Neural crest cell (in vitro differentiated cells): ENCODE data around the gene RIGI. TPM values are rescaled to one million over a fixed set of nuclear protein-coding genes. Genes with fewer than 3 reads are reported as not detected.
"Not testable (repeated sequence)": the region's sequence is repeated elsewhere in the genome, so short reads cannot be mapped to it uniquely, and the experiment has no call there.

ENCODE experiments used
- DNase-seq: peaks from one replicate; pipeline ENCODE4 v3.0.0; 2021; ENCODE audit warnings: low read depth, mixed read lengths, low spot score
- H3K27ac Mint-ChIP-seq: one replicate; pipeline ENCODE4 v1.8.0; 2021; ENCODE audit warnings: mild to moderate bottlenecking, mixed read lengths; ENCODE audit not compliant: unreplicated experiment
- H3K27me3 Mint-ChIP-seq: 2 replicates; pipeline ENCODE4 v1.8.0; 2021; ENCODE audit warnings: low read depth, mild to moderate bottlenecking, mixed read lengths
- H3K36me3 Mint-ChIP-seq: 2 replicates; pipeline ENCODE4 v1.8.0; 2021; ENCODE audit warnings: low read depth, mild to moderate bottlenecking, mixed read lengths
- H3K4me1 Mint-ChIP-seq: 2 replicates; pipeline ENCODE4 v1.8.0; 2021; ENCODE audit warnings: mixed read lengths
- H3K4me3 Mint-ChIP-seq: one replicate; pipeline ENCODE4 v1.8.0; 2021; ENCODE audit warnings: mild to moderate bottlenecking, mixed read lengths
- H3K9me3 Mint-ChIP-seq: 2 replicates; pipeline ENCODE4 v1.8.0; 2021; ENCODE audit warnings: mixed read lengths
- CTCF ChIP-seq: fragments of 200-600 bp; sonication (generic); conservative IDR thresholded peaks from 2 replicates; pipeline ENCODE4 v1.5.0; 2021; ENCODE audit warnings: antibody characterized with exemption, mild to moderate bottlenecking
- total RNA-seq: library from RNA; stranded (reverse); gene quantifications from 2 replicates; pipeline ENCODE4 v1.2.1, GENCODE V29; 2021

The RIGI gene
- total RNA-seq, 1 donor from 2014 or later, result 6.4 TPM

- Mint-ChIP-seq H3K27ac (peak overlapping the region; percentile 58), H3K4me1 (peaks cover 23% of the 10 kb centered on the region), H3K9me3 (peaks cover 10% of the 10 kb centered on the region), H3K36me3 (peaks cover 23% of the 10 kb centered on the region), H3K27me3 (no peaks in the 10 kb centered on the region), H3K4me3 (peak overlapping the region; percentile 90)
- no peak for DNase-seq
- no peak for TF ChIP-seq CTCF
Observed at GRCh38 chr9:32524892-32525708, 896 bp downstream of the RIGI start.

GRCh38 chr9:32524558-32524891, 1.5 kb downstream of the RIGI start:
- not testable (repeated sequence) for H3K27ac Mint-ChIP-seq, H3K9me3 Mint-ChIP-seq, H3K27me3 Mint-ChIP-seq, DNase-seq
- peaks cover 23% of the 10 kb centered on the region for H3K36me3 Mint-ChIP-seq
- peaks cover 23% of the 10 kb centered on the region for H3K4me1 Mint-ChIP-seq
- H3K4me3 Mint-ChIP-seq, result peak overlapping the region; percentile 90

- peak overlapping the region; percentile 90 for H3K4me3 Mint-ChIP-seq
- H3K4me1 Mint-ChIP-seq, result peaks cover 23% of the 10 kb centered on the region
- H3K9me3 Mint-ChIP-seq, result peaks cover 10% of the 10 kb centered on the region
- H3K36me3 Mint-ChIP-seq, result peaks cover 23% of the 10 kb centered on the region
- H3K27me3 Mint-ChIP-seq, result no peaks in the 10 kb centered on the region
- no peak for TF ChIP-seq CTCF
- DNase-seq, result no peak
- no peak overlapping the region for H3K27ac Mint-ChIP-seq
Observed at GRCh38 chr9:32523910-32524309, 2.1 kb downstream of the RIGI start.

GRCh38 chr9:32518276-32518675, 7.7 kb downstream of the RIGI start:
- Mint-ChIP-seq H3K9me3 (peaks cover 16% of the 10 kb centered on the region), H3K36me3 (peaks cover 38% of the 10 kb centered on the region), H3K27ac (no peak overlapping the region), H3K27me3 (no peaks in the 10 kb centered on the region), H3K4me1 (no peaks in the 10 kb centered on the region), H3K4me3 (no peak overlapping the region)
- no peak for TF ChIP-seq CTCF
- DNase-seq, result no peak

- Mint-ChIP-seq H3K9me3 (peaks cover 16% of the 10 kb centered on the region), H3K36me3 (peaks cover 34% of the 10 kb centered on the region), H3K4me1 (no peaks in the 10 kb centered on the region), H3K27ac (no peak overlapping the region), H3K4me3 (no peak overlapping the region), H3K27me3 (no peaks in the 10 kb centered on the region)
- no peak for TF ChIP-seq CTCF
- DNase-seq, result no peak
Observed at GRCh38 chr9:32516241-32516640, 9.8 kb downstream of the RIGI start.

- Mint-ChIP-seq H3K27ac (no peak overlapping the region), H3K36me3 (peaks cover 14% of the 10 kb centered on the region), H3K9me3 (peaks cover 7% of the 10 kb centered on the region), H3K4me1 (no peaks in the 10 kb centered on the region), H3K27me3 (no peaks in the 10 kb centered on the region), H3K4me3 (no peak overlapping the region)
- no peak for DNase-seq
- TF ChIP-seq CTCF, result no peak
Observed at GRCh38 chr9:32508728-32509127, 17.3 kb downstream of the RIGI start.
